Neural crest cell (in vitro differentiated cells): ENCODE results near the gene SETBP1. TPM values are rescaled to one million over a fixed set of nuclear protein-coding genes. Genes with fewer than 3 reads are reported as not detected.

Experiments
- DNase-seq: peaks from one replicate; pipeline ENCODE4 v3.0.0; 2021; ENCODE audit warnings: low read depth, mixed read lengths, low spot score
- H3K27ac Mint-ChIP-seq: one replicate; pipeline ENCODE4 v1.8.0; 2021; ENCODE audit warnings: mild to moderate bottlenecking, mixed read lengths; ENCODE audit not compliant: unreplicated experiment
- H3K27me3 Mint-ChIP-seq: 2 replicates; pipeline ENCODE4 v1.8.0; 2021; ENCODE audit warnings: low read depth, mild to moderate bottlenecking, mixed read lengths
- H3K36me3 Mint-ChIP-seq: 2 replicates; pipeline ENCODE4 v1.8.0; 2021; ENCODE audit warnings: low read depth, mild to moderate bottlenecking, mixed read lengths
- H3K4me1 Mint-ChIP-seq: 2 replicates; pipeline ENCODE4 v1.8.0; 2021; ENCODE audit warnings: mixed read lengths
- H3K4me3 Mint-ChIP-seq: one replicate; pipeline ENCODE4 v1.8.0; 2021; ENCODE audit warnings: mild to moderate bottlenecking, mixed read lengths
- H3K9me3 Mint-ChIP-seq: 2 replicates; pipeline ENCODE4 v1.8.0; 2021; ENCODE audit warnings: mixed read lengths
- total RNA-seq: library from RNA; stranded (reverse); gene quantifications from 2 replicates; pipeline ENCODE4 v1.2.1, GENCODE V29; 2021
- TF ChIP-seq, protein P1 (sequence below): fragments of 200-600 bp; sonication (generic); conservative IDR thresholded peaks from 2 replicates; pipeline ENCODE4 v1.5.0; 2021; ENCODE audit warnings: antibody characterized with exemption, mild to moderate bottlenecking

Gene SETBP1
- total RNA-seq, 1 donor from 2014 or later: 38.9 TPM

DNA sequence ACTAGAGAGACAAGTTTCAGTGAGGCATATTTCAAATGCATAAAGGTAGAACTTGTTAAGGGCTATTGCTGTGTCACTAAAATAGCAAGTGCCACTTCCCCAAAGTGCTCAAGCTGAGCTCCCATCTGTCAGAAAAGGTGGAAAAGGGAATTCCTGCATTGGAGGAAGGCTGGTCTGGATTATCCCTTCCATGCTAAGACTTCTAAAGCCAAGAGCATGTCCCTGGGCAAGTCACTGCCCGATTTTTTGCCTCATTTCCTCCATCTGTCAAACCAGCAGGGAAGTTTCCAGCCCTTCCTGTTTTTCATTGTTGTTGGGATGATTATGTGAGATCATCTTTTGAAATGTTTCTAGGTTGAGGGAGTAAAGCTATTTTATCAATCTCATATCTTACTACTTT is 175.5 kb downstream of the SETBP1 start:
- H3K27me3 Mint-ChIP-seq: no peaks in the 10 kb centered on the region
- H3K27ac Mint-ChIP-seq: no peak overlapping the region
- H3K36me3 Mint-ChIP-seq: peaks cover 7% of the 10 kb centered on the region
- no peak overlapping the region for H3K4me3 Mint-ChIP-seq
- H3K4me1 Mint-ChIP-seq: peaks cover 8% of the 10 kb centered on the region
- TF ChIP-seq, protein P1, sequence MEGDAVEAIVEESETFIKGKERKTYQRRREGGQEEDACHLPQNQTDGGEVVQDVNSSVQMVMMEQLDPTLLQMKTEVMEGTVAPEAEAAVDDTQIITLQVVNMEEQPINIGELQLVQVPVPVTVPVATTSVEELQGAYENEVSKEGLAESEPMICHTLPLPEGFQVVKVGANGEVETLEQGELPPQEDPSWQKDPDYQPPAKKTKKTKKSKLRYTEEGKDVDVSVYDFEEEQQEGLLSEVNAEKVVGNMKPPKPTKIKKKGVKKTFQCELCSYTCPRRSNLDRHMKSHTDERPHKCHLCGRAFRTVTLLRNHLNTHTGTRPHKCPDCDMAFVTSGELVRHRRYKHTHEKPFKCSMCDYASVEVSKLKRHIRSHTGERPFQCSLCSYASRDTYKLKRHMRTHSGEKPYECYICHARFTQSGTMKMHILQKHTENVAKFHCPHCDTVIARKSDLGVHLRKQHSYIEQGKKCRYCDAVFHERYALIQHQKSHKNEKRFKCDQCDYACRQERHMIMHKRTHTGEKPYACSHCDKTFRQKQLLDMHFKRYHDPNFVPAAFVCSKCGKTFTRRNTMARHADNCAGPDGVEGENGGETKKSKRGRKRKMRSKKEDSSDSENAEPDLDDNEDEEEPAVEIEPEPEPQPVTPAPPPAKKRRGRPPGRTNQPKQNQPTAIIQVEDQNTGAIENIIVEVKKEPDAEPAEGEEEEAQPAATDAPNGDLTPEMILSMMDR: no peak
- H3K9me3 Mint-ChIP-seq: peaks cover 7% of the 10 kb centered on the region
- no peak for DNase-seq

- Mint-ChIP-seq H3K27ac (no peak overlapping the region), H3K36me3 (peaks cover 7% of the 10 kb centered on the region), H3K4me3 (no peak overlapping the region), H3K4me1 (no peaks in the 10 kb centered on the region), H3K9me3 (peaks cover 7% of the 10 kb centered on the region), H3K27me3 (no peaks in the 10 kb centered on the region)
- DNase-seq: no peak
- TF ChIP-seq, protein P1: no peak
These were observed 176.4 kb downstream of the SETBP1 start for GRCh38 chr18:44857081-44857480.

DNA sequence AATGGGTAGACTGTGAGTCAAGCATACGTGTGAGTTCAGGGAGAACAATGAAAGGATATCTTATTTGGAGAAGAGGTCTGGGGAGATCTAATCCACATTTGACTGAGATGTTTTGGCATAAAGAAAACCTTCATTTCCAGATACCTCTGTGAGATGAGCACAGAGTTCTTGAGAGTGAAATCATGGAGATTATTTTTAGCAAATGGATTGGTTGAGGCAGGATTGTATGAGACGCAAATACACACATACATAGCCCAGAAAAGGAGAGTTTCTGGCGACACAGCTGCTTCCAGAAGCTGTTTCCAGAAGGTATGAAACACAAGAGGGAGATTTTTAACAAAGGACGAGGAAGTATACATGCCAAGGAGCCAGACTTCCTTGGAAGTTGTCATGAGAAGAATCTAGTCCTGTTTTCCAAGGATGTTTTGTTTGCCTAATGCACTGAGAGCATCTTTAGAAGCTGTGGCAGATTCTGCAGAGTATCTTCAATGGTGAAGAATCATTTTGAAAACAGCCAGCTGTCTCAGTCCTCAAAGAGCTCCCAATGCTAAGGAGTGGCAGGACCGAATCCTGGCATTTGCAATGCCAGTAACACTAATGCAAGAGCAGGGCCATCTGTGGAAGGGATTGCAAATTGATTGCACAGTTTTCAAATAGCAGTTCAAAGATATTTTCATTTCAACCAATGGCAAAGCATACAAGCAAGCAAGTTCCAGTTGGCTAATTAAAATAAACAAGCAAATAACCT is 177.2 kb downstream of the SETBP1 start:
- Mint-ChIP-seq H3K36me3 (peaks cover 7% of the 10 kb centered on the region), H3K27me3 (no peaks in the 10 kb centered on the region), H3K4me1 (no peaks in the 10 kb centered on the region), H3K4me3 (no peak overlapping the region), H3K27ac (no peak overlapping the region), H3K9me3 (peaks cover 7% of the 10 kb centered on the region)
- TF ChIP-seq, protein P1: no peak
- DNase-seq: no peak

DNA sequence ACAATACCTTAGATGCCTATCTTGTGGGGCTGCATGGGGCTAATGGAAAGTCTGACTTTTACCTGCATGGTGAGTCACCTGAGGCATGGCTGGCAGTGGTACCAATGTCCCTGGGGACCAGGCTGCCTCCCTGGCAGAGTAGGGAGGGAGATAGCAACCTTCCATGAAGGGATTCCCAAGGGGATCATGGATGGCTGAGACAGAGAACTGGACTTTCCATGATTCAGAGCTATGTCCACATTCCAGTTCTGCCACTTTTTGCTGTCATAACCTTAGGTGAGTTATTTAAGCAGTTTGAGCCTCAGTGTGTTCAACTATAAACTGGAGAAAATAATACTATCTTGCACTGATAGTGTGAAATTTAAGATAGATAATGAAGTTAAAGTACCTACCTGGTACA is 178.6 kb downstream of the SETBP1 start:
- no peaks in the 10 kb centered on the region for H3K27me3 Mint-ChIP-seq
- TF ChIP-seq, protein P1: no peak
- no peak overlapping the region for H3K27ac Mint-ChIP-seq
- H3K4me1 Mint-ChIP-seq: peaks cover 11% of the 10 kb centered on the region
- no peak for DNase-seq
- peaks cover 7% of the 10 kb centered on the region for H3K36me3 Mint-ChIP-seq
- peaks cover 7% of the 10 kb centered on the region for H3K9me3 Mint-ChIP-seq
- no peak overlapping the region for H3K4me3 Mint-ChIP-seq

DNA sequence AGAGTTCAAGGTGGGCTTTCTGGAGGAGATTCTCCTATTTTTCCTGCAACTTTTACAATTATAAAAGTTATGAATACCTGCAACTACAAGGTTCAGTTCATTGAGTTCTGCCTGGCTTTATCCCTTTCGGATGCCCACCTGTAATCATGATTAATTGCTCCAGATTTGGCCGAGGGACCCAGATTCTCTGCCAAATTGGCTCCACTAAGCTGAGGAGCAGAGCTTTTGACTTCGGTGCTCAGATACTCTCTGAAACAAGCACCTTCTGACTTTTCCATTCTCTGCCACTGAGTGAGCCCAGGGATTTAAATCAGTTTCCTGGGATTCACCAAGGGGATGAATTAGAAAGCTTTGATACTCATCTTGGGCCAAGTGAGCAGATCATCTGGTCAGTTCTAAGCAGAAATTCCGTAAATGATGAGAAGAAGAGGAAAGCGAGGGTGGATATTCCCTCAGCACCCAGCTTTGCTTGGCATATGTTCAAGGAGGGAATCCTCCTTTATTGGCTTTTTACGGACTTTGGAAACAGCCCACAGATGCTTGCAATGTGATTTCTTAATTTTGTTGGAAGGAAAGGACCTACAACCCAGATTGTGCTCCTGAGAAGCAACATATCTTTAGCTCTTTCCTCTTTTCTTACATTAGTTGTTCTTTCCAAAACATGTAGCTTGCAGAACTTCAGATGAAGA is 179.2 kb downstream of the SETBP1 start:
- Mint-ChIP-seq H3K27ac (no peak overlapping the region), H3K4me3 (no peak overlapping the region), H3K9me3 (peaks cover 3% of the 10 kb centered on the region), H3K36me3 (peaks cover 4% of the 10 kb centered on the region), H3K4me1 (peaks cover 17% of the 10 kb centered on the region), H3K27me3 (no peaks in the 10 kb centered on the region)
- TF ChIP-seq, protein P1: no peak
- DNase-seq: no peak
